HEK293 (cell line): ENCODE data around the gene TTLL4.

Experiments used
- MYNN ChIP-seq: fragments of 450-650 bp; formaldehyde crosslinking; IDR thresholded peaks from 2 replicates; pipeline ENCODE4 v1.5.1; 2016; ENCODE audit warnings: missing biosample characterization, missing genetic modification characterization, borderline replicate concordance
- RBAK ChIP-seq: fragments of 450-650 bp; formaldehyde crosslinking; IDR thresholded peaks from 2 replicates; pipeline ENCODE4 v1.5.1; 2016; ENCODE audit warnings: missing biosample characterization, missing genetic modification characterization
- ZNF121 ChIP-seq: fragments of 450-650 bp; formaldehyde crosslinking; IDR thresholded peaks from 2 replicates; pipeline ENCODE4 v1.5.1; 2016; ENCODE audit warnings: missing biosample characterization, missing genetic modification characterization
- ZNF221 ChIP-seq: fragments of 450-650 bp; formaldehyde crosslinking; IDR thresholded peaks from 2 replicates; pipeline ENCODE4 v1.5.1; 2017; ENCODE audit warnings: missing biosample characterization, missing genetic modification characterization, borderline replicate concordance
- ZNF350 ChIP-seq: fragments of 450-650 bp; formaldehyde crosslinking; IDR thresholded peaks from 2 replicates; pipeline ENCODE4 v1.5.0; 2017; ENCODE audit warnings: missing biosample characterization, mild to moderate bottlenecking, missing genetic modification characterization
- ZNF433 ChIP-seq: fragments of 450-650 bp; formaldehyde crosslinking; IDR thresholded peaks from 2 replicates; pipeline ENCODE4 v1.5.1; 2016; ENCODE audit warnings: missing biosample characterization, missing genetic modification characterization, low read depth
- ZSCAN30 ChIP-seq: fragments of 450-650 bp; IDR thresholded peaks from 2 replicates; pipeline ENCODE4 v1.5.1; 2018; ENCODE audit warnings: missing biosample characterization, mild to moderate bottlenecking, missing genetic modification characterization, moderate library complexity
- TF ChIP-seq, protein P1 (sequence below): fragments of 450-650 bp; formaldehyde crosslinking; IDR thresholded peaks from 2 replicates; pipeline ENCODE4 v1.5.1; 2016; ENCODE audit warnings: missing biosample characterization, missing genetic modification characterization

DNA sequence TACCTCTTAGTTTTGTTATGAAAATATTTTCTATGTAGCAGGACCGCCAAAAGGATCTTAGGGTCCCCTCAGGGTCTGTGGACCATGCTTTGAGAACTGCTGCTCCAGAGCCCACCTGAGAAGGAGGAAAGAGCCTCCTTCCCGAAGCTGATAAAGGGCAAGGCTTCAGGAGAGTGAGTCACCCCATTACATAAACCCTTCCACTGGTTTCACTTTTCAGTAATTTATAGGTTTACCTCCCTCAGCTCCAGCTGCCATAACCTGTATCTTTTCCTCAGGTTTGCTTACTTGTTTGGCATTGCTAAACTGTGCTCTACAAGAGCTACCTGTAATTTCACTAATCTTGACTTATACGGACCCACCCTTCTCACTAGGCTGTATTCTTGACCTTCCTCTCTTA lies 6.6 kb downstream of the TTLL4 start:
- TF ChIP-seq ZSCAN30 (tag by site-specific recombination), result no peak
- no peak for TF ChIP-seq MYNN (tag by site-specific recombination)
- TF ChIP-seq ZNF433, result no peak
- no peak for TF ChIP-seq ZNF350 (tag by site-specific recombination)
- TF ChIP-seq, protein P1, sequence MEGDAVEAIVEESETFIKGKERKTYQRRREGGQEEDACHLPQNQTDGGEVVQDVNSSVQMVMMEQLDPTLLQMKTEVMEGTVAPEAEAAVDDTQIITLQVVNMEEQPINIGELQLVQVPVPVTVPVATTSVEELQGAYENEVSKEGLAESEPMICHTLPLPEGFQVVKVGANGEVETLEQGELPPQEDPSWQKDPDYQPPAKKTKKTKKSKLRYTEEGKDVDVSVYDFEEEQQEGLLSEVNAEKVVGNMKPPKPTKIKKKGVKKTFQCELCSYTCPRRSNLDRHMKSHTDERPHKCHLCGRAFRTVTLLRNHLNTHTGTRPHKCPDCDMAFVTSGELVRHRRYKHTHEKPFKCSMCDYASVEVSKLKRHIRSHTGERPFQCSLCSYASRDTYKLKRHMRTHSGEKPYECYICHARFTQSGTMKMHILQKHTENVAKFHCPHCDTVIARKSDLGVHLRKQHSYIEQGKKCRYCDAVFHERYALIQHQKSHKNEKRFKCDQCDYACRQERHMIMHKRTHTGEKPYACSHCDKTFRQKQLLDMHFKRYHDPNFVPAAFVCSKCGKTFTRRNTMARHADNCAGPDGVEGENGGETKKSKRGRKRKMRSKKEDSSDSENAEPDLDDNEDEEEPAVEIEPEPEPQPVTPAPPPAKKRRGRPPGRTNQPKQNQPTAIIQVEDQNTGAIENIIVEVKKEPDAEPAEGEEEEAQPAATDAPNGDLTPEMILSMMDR (tag by site-specific recombination), result no peak
- TF ChIP-seq ZNF221 (tag by site-specific recombination), result no peak
- no peak for TF ChIP-seq RBAK (tag by site-specific recombination)
- no peak for TF ChIP-seq ZNF121 (tag by site-specific recombination)
